22Rv1 (cell line): ENCODE measurements around the gene ARPC4.

ENCODE experiments used
- H3K27ac ChIP-seq: fragments of 450-650 bp; 2 replicates; pipeline ENCODE4 v1.5.1; 2017
- ZFX ChIP-seq: fragments of 450-650 bp; IDR thresholded peaks from 2 replicates; pipeline ENCODE4 v1.6.1; 2017; ENCODE audit warnings: antibody characterized with exemption, borderline replicate concordance
- TF ChIP-seq, protein P1 (sequence below): fragments of 450-650 bp; IDR thresholded peaks from 2 replicates; pipeline ENCODE4 v1.5.1; 2017; ENCODE audit warnings: mild to moderate bottlenecking

ARPC4 gene

DNA sequence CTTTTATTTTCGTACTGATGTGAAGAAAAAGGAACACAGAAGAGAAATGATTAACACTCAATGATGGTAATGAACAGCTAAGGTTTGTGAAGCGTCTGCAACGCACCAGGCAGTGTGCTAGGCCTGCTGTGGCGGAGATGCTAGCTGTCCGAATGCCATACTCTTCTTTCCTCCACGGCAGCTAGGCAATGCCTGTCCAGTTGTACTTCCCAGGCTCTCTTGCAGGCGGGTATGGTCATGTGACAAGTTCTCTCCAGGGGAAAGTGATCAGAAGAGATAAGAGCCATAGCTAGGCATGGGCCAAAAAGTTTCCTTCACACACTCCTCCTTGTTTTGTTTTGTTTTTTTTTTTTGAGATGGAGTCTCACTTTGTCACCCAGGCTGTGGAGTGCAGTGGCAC, 7.3 kb upstream of the ARPC4 start:
- no peak overlapping the region for H3K27ac ChIP-seq
- no peak for TF ChIP-seq ZFX
- TF ChIP-seq, protein P1, sequence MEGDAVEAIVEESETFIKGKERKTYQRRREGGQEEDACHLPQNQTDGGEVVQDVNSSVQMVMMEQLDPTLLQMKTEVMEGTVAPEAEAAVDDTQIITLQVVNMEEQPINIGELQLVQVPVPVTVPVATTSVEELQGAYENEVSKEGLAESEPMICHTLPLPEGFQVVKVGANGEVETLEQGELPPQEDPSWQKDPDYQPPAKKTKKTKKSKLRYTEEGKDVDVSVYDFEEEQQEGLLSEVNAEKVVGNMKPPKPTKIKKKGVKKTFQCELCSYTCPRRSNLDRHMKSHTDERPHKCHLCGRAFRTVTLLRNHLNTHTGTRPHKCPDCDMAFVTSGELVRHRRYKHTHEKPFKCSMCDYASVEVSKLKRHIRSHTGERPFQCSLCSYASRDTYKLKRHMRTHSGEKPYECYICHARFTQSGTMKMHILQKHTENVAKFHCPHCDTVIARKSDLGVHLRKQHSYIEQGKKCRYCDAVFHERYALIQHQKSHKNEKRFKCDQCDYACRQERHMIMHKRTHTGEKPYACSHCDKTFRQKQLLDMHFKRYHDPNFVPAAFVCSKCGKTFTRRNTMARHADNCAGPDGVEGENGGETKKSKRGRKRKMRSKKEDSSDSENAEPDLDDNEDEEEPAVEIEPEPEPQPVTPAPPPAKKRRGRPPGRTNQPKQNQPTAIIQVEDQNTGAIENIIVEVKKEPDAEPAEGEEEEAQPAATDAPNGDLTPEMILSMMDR, result no peak

DNA sequence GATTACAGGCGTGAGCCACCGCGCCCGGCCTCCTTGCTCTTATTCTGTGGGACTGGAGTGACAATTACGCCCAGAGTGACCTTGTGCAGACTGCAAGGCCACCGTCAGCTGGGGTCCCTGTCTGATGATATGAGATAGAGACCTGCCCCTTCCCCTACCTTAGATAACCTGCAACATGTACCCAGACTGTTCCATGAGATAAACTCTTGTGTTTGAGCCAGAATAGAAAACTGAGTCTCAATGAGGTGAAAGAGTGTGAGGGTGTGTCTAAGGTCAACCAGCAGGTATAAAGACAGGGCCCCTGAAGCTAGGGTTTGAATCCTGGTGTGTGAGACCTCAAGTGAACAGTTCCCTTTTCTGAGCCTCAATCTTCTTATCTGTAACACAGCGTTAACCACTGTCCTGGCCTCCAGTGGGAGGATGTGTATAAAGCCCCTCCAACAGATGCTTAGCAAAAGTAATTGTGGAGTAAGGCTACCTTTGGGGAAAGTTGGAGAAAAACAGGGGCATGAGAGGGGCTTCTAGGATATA, 6.6 kb upstream of the ARPC4 start:
- no peak for TF ChIP-seq ZFX
- TF ChIP-seq, protein P1, result no peak
- no peak overlapping the region for H3K27ac ChIP-seq

DNA sequence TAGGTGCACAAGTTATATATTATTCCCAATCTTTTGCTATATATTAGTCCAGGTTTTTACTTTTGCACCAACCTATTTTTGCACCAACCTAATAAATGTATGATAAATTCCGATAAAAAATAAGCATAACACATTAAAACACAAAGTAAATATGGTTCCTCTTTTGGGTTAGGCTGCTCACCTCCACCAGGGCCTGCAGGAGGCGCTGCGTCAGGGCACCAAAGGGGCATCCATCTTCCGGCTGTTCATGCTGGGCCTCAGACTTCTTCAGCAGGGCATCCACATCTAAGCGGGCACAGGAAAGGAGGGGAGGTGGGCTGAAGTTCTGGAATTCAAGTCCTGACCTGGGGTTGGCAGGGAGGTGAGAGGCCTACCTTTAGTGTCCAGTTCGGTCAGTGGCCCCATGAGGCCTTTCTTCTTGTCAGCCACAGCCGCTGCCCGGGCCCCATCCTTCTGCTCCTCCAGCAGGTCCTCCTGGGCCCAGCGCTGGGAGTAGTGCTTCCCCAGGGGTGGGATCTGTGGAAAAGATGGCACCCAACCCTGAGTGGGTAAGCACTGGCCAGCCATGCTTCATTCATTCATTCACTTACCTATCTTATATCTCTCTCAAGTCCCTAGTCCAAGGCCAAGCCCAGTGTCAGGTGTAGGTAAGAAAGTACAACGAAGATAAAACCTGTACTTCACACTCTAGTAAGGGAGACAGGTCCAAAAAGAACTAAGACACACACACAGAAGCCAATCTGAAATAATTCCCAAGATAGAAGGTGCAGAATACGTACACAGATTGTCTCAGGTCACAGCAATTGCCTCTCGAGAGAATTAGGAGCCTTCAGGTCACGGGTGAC, 5.8 kb upstream of the ARPC4 start:
- no peak for TF ChIP-seq ZFX
- TF ChIP-seq, protein P1, result peak; percentile 69
- no peak overlapping the region for H3K27ac ChIP-seq

DNA sequence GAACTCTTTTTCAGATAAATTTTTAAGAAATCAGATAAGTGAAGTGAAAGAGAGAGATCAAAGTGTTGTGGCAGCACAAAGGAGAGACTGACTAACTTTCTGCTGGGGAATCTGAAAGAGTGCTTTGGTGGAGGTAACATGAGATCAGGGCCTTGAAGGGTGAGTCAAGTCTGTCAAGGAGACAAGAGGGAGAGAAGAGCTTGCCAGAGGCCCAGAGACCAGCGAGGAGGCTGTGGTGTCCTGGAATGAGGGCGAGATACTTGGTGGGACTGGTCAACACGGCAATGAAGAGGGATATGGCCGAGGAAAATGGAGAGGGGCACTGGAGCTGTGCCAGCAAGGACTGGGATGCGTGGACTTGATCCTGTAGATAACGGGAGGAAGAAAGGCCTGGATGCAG, 5.2 kb upstream of the ARPC4 start:
- no peak overlapping the region for H3K27ac ChIP-seq
- TF ChIP-seq, protein P1, result no peak
- no peak for TF ChIP-seq ZFX

DNA sequence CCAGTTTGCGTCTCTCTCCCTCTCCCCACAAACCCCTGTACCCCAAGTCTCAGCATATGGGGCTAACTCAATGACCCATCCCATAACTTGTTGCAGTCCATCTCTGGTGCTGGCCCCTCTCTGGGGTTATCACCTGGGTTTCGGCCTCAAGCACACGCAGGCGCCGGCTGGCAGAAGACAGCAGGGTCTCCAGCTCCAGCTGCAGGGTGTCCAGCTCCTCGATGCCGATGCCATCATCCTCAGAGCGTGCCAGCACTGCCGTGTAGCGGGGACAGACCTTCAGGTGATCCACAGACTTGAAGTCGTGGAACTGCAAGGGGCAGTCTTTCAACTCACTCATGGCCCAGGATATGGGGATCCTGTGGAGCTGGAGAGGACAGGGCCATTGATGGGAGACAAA, 1.8 kb upstream of the ARPC4 start:
- no peak for TF ChIP-seq ZFX
- H3K27ac ChIP-seq, result peak overlapping the region; percentile 92; the same call in 1 of the 2 replicates

DNA sequence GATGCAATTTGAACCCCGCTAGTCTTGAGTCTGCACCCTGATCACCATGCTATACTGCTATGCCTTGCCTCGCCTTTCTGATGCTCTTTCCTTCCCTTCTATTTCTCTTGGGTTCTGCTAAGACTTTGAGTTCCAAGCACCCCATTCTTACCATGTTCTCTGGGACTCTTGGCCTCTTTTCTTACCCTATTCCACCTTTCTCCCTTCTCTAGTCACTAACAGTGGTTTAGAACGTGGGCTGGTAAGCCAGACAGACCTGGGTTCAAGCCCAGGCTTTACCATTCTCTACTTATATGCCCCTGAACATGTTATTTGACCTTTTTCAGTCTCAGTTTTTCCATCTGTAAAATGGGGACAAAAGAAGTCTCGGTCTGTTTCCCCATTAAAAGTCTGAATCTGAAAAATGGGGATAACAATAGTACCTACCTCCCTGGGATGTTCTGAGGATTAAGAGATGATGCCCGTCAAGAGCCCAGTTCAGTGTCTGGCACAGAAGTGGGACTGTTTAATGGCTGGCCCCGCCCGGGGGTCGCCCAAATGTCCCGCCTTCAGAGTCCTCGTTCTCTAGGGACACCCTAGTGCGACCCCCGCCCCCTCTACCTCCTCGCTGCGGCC, 985 bp upstream of the ARPC4 start:
- no peak for TF ChIP-seq ZFX
- TF ChIP-seq, protein P1, result no peak
- peak overlapping the region; percentile 92 for H3K27ac ChIP-seq

DNA sequence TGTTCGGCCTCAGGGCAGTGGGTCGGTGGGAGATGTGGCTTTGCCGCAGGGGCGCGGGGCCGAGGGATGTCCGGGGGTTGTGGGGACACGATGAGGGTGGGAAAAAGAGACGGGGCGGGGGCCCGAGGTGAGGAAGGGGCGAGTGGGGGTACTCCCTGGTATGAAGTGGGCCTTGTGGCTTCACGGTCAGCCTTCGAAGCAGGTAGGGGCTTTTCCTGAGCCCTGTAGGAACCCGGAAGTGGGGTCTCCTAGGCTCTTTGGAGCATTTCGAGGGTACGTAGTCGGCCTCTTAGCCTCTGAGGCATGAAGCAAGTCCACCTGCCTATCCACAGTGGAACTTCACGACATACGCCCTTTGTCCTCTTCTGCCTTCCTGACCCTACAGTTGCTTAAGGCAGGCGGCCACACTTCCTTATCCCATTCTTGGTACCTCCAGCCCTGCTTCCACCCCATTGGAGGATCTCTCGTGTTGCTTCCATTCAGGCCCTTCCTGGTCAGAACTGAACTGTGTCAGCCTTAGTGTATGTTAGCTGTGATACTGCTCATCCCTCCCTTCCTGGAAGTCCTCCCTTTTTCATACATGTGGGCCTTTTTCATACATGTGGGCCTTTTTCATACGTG, 389 bp downstream of the ARPC4 start:
- peak overlapping the region; percentile 92 for H3K27ac ChIP-seq
- TF ChIP-seq, protein P1, result no peak
- TF ChIP-seq ZFX, result no peak
